Nephron (organoid): Measurements from ENCODE around the gene BANF2.

Experiments used
- H3K27ac Mint-ChIP-seq, 3 experiments: 2 replicates each; pipeline ENCODE4 v1.8.0; 2020; ENCODE audit warnings: mixed read lengths in 3 of 3, mild to moderate bottlenecking in 2 of 3, moderate library complexity in 1 of 3
- H3K27me3 Mint-ChIP-seq: 2 replicates; pipeline ENCODE4 v1.8.0; 2021; ENCODE audit warnings: low read depth, mild to moderate bottlenecking, moderate library complexity, mixed read lengths
- H3K36me3 Mint-ChIP-seq: 2 replicates; pipeline ENCODE4 v1.8.0; 2020; ENCODE audit warnings: low read depth, mixed read lengths
- H3K4me1 Mint-ChIP-seq: 2 replicates; pipeline ENCODE4 v1.8.0; 2020; ENCODE audit warnings: mixed read lengths
- H3K4me3 Mint-ChIP-seq, 3 experiments: 2 replicates each; pipeline ENCODE4 v1.8.0; 2020; ENCODE audit warnings: mild to moderate bottlenecking in 3 of 3, mixed read lengths in 3 of 3, moderate library complexity in 2 of 3
- H3K9me3 Mint-ChIP-seq: 2 replicates; pipeline ENCODE4 v1.8.0; 2020; ENCODE audit warnings: mixed read lengths
- TF ChIP-seq, protein P1 (sequence below), 3 experiments: fragments of 200-600 bp; sonication (generic); IDR thresholded peaks; one replicate each; pipeline ENCODE4 v1.5.0; 2021; ENCODE audit warnings: antibody characterized with exemption in 3 of 3; ENCODE audit not compliant: unreplicated experiment in 3 of 3

BANF2 gene

DNA sequence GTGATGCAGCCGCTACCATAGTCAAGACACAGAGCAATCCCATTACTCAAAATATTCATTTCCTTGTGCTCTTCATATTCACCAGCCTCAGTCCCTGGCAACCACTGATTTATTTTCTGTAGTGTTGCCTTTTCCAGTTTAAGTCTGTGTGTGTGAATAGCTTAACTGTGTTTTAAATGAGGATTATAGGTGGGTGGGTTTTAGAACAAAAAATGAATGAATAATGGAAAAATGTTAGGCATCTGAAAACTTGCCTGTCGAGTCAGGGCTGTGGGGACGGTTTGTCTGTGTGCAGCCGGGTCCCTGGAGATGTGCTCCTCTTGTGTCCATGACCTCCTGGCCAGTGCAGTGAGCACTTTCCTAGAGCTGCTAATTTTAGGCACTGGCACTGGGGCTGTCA, 27.1 kb downstream of the BANF2 start:
- TF ChIP-seq, protein P1, sequence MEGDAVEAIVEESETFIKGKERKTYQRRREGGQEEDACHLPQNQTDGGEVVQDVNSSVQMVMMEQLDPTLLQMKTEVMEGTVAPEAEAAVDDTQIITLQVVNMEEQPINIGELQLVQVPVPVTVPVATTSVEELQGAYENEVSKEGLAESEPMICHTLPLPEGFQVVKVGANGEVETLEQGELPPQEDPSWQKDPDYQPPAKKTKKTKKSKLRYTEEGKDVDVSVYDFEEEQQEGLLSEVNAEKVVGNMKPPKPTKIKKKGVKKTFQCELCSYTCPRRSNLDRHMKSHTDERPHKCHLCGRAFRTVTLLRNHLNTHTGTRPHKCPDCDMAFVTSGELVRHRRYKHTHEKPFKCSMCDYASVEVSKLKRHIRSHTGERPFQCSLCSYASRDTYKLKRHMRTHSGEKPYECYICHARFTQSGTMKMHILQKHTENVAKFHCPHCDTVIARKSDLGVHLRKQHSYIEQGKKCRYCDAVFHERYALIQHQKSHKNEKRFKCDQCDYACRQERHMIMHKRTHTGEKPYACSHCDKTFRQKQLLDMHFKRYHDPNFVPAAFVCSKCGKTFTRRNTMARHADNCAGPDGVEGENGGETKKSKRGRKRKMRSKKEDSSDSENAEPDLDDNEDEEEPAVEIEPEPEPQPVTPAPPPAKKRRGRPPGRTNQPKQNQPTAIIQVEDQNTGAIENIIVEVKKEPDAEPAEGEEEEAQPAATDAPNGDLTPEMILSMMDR (IDR thresholded peaks at IDR 0.05; ENCODE audit: unreplicated experiment in 3 of 3), result no peak
- H3K27ac Mint-ChIP-seq, result no peak overlapping the region
- H3K36me3 Mint-ChIP-seq, result no peaks in the 10 kb centered on the region
- no peaks in the 10 kb centered on the region for H3K9me3 Mint-ChIP-seq
- H3K4me3 Mint-ChIP-seq, result no peak overlapping the region
- no peaks in the 10 kb centered on the region for H3K4me1 Mint-ChIP-seq
- peaks cover 24% of the 10 kb centered on the region for H3K27me3 Mint-ChIP-seq

DNA sequence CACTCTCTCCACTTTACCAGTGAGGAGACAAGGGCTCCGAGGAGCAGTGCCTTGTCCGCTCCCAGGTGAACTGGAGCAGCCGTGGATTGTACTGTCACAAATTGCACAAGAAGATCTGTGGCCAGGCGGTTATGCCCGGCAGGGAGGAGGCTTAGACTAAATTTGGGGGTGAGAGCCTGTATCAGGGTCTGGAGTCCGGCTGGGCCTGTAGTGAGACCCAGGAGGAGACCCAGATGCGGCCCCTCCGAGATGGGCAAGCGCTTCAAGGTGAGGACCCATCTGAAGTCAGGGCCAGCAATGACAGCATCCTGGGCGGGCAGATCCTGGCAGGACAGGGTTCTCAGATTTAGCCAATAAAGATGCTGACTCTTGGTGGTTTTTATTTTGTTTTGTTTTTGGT, 27.6 kb downstream of the BANF2 start:
- no peaks in the 10 kb centered on the region for H3K4me1 Mint-ChIP-seq
- no peak overlapping the region for H3K4me3 Mint-ChIP-seq
- H3K36me3 Mint-ChIP-seq, result no peaks in the 10 kb centered on the region
- H3K27me3 Mint-ChIP-seq, result peaks cover 24% of the 10 kb centered on the region
- TF ChIP-seq, protein P1 (IDR thresholded peaks at IDR 0.05; ENCODE audit: unreplicated experiment in 3 of 3), result no peak
- H3K9me3 Mint-ChIP-seq, result no peaks in the 10 kb centered on the region
- H3K27ac Mint-ChIP-seq, result no peak overlapping the region

DNA sequence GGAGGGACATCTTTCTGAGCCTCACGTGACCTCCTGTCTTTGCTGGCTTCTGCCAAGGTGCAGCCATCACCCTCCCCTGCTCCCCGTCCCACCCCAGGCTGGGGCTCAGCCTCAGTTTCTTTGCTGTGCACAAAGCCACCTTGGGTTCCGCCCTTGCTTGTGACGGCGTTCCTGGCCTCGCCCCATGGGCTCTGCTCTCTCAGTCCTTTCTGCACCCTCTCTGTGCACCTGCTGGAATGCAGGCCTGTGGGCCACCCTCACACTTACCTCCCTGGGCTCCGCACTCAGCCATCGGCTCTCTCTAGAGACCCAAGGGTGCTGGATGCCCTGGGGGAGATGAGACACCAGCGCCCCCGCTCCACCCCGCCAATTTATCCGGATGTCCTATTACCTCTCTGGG, 28.3 kb downstream of the BANF2 start:
- Mint-ChIP-seq H3K27ac (no peak overlapping the region), H3K27me3 (peaks cover 17% of the 10 kb centered on the region), H3K9me3 (no peaks in the 10 kb centered on the region), H3K4me3 (no peak overlapping the region), H3K4me1 (no peaks in the 10 kb centered on the region), H3K36me3 (no peaks in the 10 kb centered on the region)
- TF ChIP-seq, protein P1 (IDR thresholded peaks at IDR 0.05; ENCODE audit: unreplicated experiment in 3 of 3), result no peak

GRCh38 chr20:17730071-17730470, 30.3 kb downstream of the BANF2 start:
- TF ChIP-seq, protein P1 (IDR thresholded peaks at IDR 0.05; ENCODE audit: unreplicated experiment in 3 of 3), result no peak
- no peaks in the 10 kb centered on the region for H3K9me3 Mint-ChIP-seq
- no peak overlapping the region for H3K27ac Mint-ChIP-seq
- peaks cover 9% of the 10 kb centered on the region for H3K4me1 Mint-ChIP-seq
- H3K4me3 Mint-ChIP-seq, result no peak overlapping the region
- H3K27me3 Mint-ChIP-seq, result peaks cover 15% of the 10 kb centered on the region
- no peaks in the 10 kb centered on the region for H3K36me3 Mint-ChIP-seq

GRCh38 chr20:17731233-17731632, 31.5 kb downstream of the BANF2 start:
- H3K36me3 Mint-ChIP-seq, result no peaks in the 10 kb centered on the region
- peaks cover 5% of the 10 kb centered on the region for H3K9me3 Mint-ChIP-seq
- peaks cover 15% of the 10 kb centered on the region for H3K27me3 Mint-ChIP-seq
- H3K27ac Mint-ChIP-seq, result no peak overlapping the region
- TF ChIP-seq, protein P1 (IDR thresholded peaks at IDR 0.05; ENCODE audit: unreplicated experiment in 3 of 3), result no peak
- H3K4me1 Mint-ChIP-seq, result peaks cover 11% of the 10 kb centered on the region
- H3K4me3 Mint-ChIP-seq, result no peak overlapping the region

- TF ChIP-seq, protein P1 (IDR thresholded peaks at IDR 0.05; ENCODE audit: unreplicated experiment in 3 of 3), result no peak
- H3K4me3 Mint-ChIP-seq, result no peak overlapping the region
- peaks cover 11% of the 10 kb centered on the region for H3K4me1 Mint-ChIP-seq
- H3K27ac Mint-ChIP-seq, result no peak overlapping the region
- H3K9me3 Mint-ChIP-seq, result peaks cover 13% of the 10 kb centered on the region
- peaks cover under 1% of the 10 kb centered on the region for H3K36me3 Mint-ChIP-seq
- peaks cover 15% of the 10 kb centered on the region for H3K27me3 Mint-ChIP-seq
Observed at GRCh38 chr20:17732907-17733521, 33.2 kb downstream of the BANF2 start.
